Small intestine (tissue), 7 donors: ENCODE measurements around the gene SRRT. TPM values are rescaled to one million over a fixed set of nuclear protein-coding genes. Genes with fewer than 3 reads are reported as not detected.
A peak's percentile ranks its signal among the peaks of the same experiment; 100 is the strongest.

Source experiments
- DNase-seq, 2 donors: peaks; one replicate each; pipeline versions ENCODE4 v3.0.0 to v3.0.0-alpha.2; 2013
- FAIRE-seq: peaks from 2 replicates; lab custom pipeline; 2012; peaks lifted over from hg19 to GRCh38; lab: Jason Lieb, UNC
- H3K27ac ChIP-seq, 3 donors: one replicate each; pipeline ENCODE4 v1.5.1; 2013; ENCODE audit warnings: low read length in 2 of 3, mild to moderate bottlenecking in 2 of 3, control low read depth in 1 of 3, inconsistent platforms in 1 of 3, low read depth in 1 of 3, moderate library complexity in 1 of 3
- H3K27me3 ChIP-seq, 3 donors: one replicate each; pipeline ENCODE4 v1.6.1; 2013; ENCODE audit warnings: low read length in 3 of 3, inconsistent platforms in 1 of 3; ENCODE audit not compliant: control insufficient read depth in 3 of 3, insufficient read depth in 3 of 3
- H3K36me3 ChIP-seq, 3 donors: one replicate each; pipeline ENCODE4 v1.6.1; 2013; ENCODE audit warnings: low read length in 3 of 3, inconsistent platforms in 1 of 3, low read depth in 1 of 3, mild to moderate bottlenecking in 1 of 3, moderate library complexity in 1 of 3; ENCODE audit not compliant: control insufficient read depth in 3 of 3, insufficient read depth in 2 of 3
- H3K4me1 ChIP-seq, 3 donors: one replicate each; pipeline ENCODE4 v1.6.1; 2013; ENCODE audit warnings: low read length in 2 of 3, inconsistent platforms in 1 of 3, low read depth in 1 of 3, mild to moderate bottlenecking in 1 of 3, moderate library complexity in 1 of 3; ENCODE audit not compliant: control insufficient read depth in 3 of 3, insufficient read depth in 2 of 3
- H3K4me3 ChIP-seq, 3 donors: one replicate each; pipeline ENCODE4 v1.5.1; 2013; ENCODE audit warnings: low read length in 3 of 3, control low read depth in 1 of 3, inconsistent platforms in 1 of 3, low read depth in 1 of 3, mild to moderate bottlenecking in 1 of 3, moderate library complexity in 1 of 3
- H3K9me3 ChIP-seq, 2 donors: one replicate each; pipeline ENCODE4 v1.6.1; 2013; ENCODE audit warnings: low read depth in 1 of 2, low read length in 1 of 2; ENCODE audit not compliant: control insufficient read depth in 2 of 2, insufficient read depth in 1 of 2
- WGBS, 3 donors: extraction: QIAGEN DNeasy Blood & Tissue Kit; methylation state at CpG; one replicate each; pipeline ENCODE4 v1.1.7; 2013; 5-methylcytosine and 5-hydroxymethylcytosine counted together
- polyA plus RNA-seq, 4 donors: library from polyadenylated mRNA; stranded (reverse) in 3 of 4; unstranded in 1 of 4; fragments of 200-250 nt in 3 of 4; fragments of 120-200 nt in 1 of 4; gene quantifications; one replicate each; pipeline versions ENCODE4 v1.2.1 to v1.2.3, GENCODE V29; 2013
- donor health status: healthy with polysubstance abuse.
- donor health status: control.
- donor health status: control.
- donor health status: Bipolar disorder and iron deficiency.
- donor health status: healthy.

SRRT gene
- polyA plus RNA-seq, 4 donors = 77.1 to 113 (median 90.0) TPM

DNA sequence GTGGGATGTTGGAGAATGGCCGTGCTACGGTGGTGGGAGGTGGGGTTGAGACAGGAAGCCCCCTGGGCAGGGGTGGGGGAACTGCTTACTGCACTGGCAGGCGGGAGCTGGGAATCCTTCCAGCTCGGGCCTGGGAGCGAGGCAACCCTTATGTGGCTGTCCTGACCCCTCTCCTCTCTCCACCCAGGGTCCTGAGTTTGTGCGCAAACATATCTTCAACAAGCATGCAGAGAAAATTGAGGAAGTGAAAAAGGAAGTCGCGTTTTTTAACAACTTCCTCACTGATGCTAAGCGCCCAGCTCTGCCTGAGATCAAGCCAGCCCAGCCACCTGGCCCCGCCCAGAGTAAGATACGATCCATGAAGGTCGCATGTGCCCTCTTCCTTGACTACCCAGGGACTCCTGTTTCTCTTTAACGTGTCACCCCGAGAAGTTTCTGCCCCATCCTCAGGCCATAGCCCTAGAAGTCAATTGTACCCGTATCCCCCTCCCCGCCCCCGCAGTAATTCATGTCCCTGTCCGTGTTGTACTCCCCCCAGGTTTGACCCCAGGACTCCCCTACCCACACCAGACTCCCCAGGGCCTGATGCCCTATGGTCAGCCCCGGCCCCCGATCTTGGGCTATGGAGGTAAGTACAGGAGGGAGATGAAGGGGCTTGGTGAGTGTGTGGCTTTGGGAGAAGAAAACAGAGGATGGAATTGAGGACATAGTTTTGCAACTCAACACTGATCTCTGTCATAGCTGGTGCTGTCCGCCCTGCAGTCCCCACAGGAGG is 12.8 kb downstream of the SRRT start:
- Histone ChIP-seq H3K4me1 (peaks cover 0 to 38% (median 2%) of the 10 kb centered on the region in 3 donors), H3K27ac (peak overlapping the region; percentile 28 to 85 (median 81)), H3K27me3 (peaks cover 0 to 13% (median 0%) of the 10 kb centered on the region in 3 donors), H3K4me3 (peak overlapping the region in 1 of 3 donors; percentile 54), H3K9me3 (no peaks in the 10 kb centered on the region), H3K36me3 (peaks cover 24 to 71% (median 34%) of the 10 kb centered on the region in 3 donors)
- DNase-seq (peak in 1 of 2 donors; percentile 59), FAIRE-seq (no peak)
- 47 to 53% (median 48%) methylated on average over 21 of the region's 21 CpGs for WGBS, 3 donors

GRCh38 chr7:100888291-100888987 is 13.5 kb downstream of the SRRT start:
- FAIRE-seq (no peak), DNase-seq (peak; percentile 57 to 60)
- Histone ChIP-seq H3K27me3 (peaks cover 0 to 13% (median 0%) of the 10 kb centered on the region in 3 donors), H3K4me1 (peaks cover 0 to 38% (median 2%) of the 10 kb centered on the region in 3 donors), H3K36me3 (peaks cover 18 to 65% (median 28%) of the 10 kb centered on the region in 3 donors), H3K9me3 (no peaks in the 10 kb centered on the region), H3K27ac (peak overlapping the region; percentile 81 to 92 (median 91)), H3K4me3 (peak overlapping the region; percentile 30 to 66 (median 54))
- WGBS, 3 donors = 52 to 65% (median 57%) methylated on average over 18 of the region's 18 CpGs

DNA sequence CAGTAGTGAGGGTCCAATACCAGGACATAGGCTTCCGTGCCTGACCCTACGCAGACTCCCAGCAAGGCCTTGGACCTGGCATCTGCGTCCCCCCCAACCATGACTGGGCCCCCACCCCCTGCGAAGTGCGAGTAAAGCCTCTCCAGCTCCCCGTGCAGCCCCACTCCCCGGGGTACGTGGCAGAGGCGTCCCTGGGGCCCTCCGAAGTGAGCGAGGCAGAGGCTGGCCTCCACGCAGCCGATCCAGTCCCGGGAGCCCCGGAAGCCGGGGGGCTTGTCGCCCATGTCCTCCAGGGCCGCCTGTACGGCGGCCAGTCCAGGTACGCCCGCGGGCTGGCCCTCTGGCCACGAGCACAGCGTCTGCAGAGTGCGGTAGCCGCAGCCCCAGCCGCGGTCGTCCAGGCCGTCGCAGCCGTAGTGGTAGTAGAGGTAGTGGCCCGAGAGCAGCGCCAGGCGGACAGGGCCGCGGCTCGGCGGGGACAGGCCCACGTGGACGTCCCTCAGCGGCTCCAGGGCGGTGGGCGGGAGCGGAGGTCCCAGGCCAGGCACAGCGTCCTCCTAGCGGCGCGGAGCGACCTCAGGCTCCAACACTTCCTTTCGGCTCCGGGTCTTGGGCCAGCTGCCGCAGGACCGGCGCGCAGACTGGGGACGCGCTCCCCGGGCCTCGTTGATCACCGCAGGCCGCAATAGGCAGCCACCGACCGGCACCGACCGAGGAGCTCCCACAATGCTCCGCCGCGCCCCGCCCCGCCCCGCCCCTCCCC is 14.3 kb downstream of the SRRT start, which contains the start of gene UFSP1:
UFSP1 (minus strand) TSS at position 728 of the 763 bp plus-strand sequence; CDS start at position 284, 444 bp downstream.
- DNase-seq = no peak
- peak within 1 kb of the TSS; percentile 91 to 95 (median 92) for H3K27ac ChIP-seq
- H3K36me3 ChIP-seq = peaks cover 18 to 59% (median 24%) of the 10 kb centered on the region in 3 donors
- WGBS, 3 donors = 2 to 3% (median 3%) methylated on average over 42 to 73 of the region's 73 CpGs
- peak within 1 kb of the TSS; percentile 30 to 66 (median 61) for H3K4me3 ChIP-seq
- peaks cover 0 to 42% (median 2%) of the 10 kb centered on the region in 3 donors for H3K4me1 ChIP-seq
- H3K27me3 ChIP-seq = peaks cover 0 to 16% (median 0%) of the 10 kb centered on the region in 3 donors
- H3K9me3 ChIP-seq = no peaks in the 10 kb centered on the region
- no peak for FAIRE-seq

DNA sequence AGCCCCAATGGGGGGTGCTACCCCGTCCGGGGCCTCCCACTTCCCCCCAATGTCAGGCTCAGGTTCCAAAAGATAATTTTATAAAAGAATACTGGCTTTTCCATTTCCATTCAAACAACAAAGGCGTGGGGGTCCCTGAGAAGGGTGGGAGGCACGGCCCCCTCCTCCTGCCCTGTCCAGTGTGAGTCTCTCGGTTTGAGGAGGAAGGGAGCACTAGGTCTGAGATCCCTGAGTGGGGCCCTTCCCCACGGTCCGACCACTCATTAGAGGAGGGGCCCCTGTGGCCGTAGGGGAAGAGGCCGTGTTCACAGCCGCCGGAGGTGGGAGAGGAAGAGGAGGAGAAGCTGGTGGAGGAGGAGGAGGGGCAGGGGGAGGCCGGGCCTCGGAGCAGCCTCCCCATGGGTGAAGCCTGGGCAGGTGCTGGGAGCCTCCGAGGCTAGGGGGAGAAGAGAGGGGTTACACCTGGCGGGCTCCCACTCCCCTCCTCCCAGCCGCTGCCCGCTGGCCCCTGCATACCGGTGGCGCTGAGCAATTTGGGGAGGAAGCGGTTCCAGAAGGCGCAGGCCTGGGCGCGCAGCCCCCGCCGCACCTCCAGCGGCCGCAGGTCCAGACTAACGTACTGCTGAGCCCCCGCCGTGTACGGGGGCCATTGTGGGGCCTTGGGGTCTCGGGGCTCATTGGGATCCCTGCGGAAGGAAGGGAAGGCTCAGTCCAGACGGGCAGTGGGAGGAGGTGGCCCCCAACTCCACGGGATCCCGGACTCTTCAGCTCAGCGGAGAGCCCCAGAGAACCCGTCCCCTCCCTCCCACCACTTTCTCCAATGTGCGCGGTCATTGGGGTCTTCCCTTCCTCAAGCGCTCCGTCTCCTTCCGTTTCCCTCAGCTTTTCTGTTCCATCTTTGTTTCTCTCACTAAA is 16.0 kb downstream of the SRRT start:
- peaks cover 4 to 42% (median 11%) of the 10 kb centered on the region in 3 donors for H3K36me3 ChIP-seq
- no peaks in the 10 kb centered on the region for H3K9me3 ChIP-seq
- FAIRE-seq (no peak), DNase-seq (peak in 1 of 2 donors; percentile 39)
- peak overlapping the region in 2 of 3 donors; percentile 43 to 61 for H3K4me3 ChIP-seq
- H3K27me3 ChIP-seq = peaks cover 0 to 23% (median under 1%) of the 10 kb centered on the region in 3 donors
- peaks cover 0 to 45% (median 2%) of the 10 kb centered on the region in 3 donors for H3K4me1 ChIP-seq
- 19 to 45% (median 36%) methylated on average over 27 to 43 of the region's 43 CpGs for WGBS, 3 donors
- peak overlapping the region; percentile 42 to 95 (median 90) for H3K27ac ChIP-seq

GRCh38 chr7:100891568-100892247 is 16.8 kb downstream of the SRRT start:
- H3K36me3 ChIP-seq = peaks cover 4 to 34% (median 5%) of the 10 kb centered on the region in 3 donors
- peaks cover 0 to 31% (median 3%) of the 10 kb centered on the region in 3 donors for H3K27me3 ChIP-seq
- DNase-seq (no peak), FAIRE-seq (no peak)
- H3K9me3 ChIP-seq = no peaks in the 10 kb centered on the region
- 69 to 73% (median 71%) methylated on average over 8 of the region's 8 CpGs for WGBS, 3 donors
- peak overlapping the region in 1 of 3 donors; percentile 61 for H3K4me3 ChIP-seq
- peaks cover 0 to 52% (median 2%) of the 10 kb centered on the region in 3 donors for H3K4me1 ChIP-seq
- no peak overlapping the region for H3K27ac ChIP-seq

DNA sequence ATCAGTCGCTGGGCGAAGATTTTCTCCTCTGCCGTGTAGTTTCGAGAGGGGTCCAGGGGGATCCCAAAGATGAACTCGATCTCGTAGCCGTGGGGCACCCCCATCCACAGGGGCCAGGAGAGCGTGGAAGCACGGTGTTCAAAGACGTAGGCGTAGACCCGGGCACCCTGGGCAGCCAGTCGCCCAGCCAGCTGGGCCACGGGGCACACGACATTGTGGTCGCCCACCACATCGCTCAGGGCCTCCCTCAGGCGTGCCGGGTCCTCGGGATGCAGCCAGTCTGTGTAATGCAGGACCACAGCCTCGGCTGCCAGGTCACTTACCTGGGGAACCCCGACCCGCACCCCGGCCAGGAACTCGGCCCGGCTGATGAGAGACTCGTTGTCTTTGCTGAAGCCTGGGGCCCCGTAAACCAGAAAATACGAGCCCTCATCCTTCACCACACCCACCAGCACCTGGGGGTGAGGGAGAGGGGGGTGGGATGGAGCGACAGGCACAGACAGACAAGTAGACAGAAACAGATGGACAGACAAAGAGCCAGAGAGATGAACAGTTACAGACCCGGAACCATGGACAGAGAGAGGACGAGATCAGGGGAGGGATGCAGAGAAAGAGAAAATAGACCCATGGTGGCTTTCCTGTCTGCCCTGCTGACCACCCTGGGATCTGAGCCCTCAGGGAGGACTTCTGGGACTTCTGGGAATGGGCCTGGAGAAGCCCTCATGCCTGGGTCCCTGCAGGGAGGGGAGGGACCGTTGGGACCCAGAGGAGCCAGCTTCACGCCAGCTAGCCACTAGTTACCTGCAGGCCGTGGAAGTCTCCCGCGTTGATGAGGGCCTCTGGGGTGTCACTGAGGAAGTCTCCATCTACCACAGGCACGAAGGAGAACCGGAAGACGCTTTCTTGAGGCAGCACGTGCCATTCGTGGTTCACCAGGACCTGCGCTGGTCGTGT is 17.7 kb downstream of the SRRT start:
- DNase-seq = no peak
- peaks cover 0 to 53% (median 2%) of the 10 kb centered on the region in 3 donors for H3K4me1 ChIP-seq

More for the DNA sequence above, 17.7 kb downstream of the SRRT start:
- WGBS, 3 donors = 84 to 90% (median 88%) methylated on average over 40 to 44 of the region's 44 CpGs
- Histone ChIP-seq H3K27ac (no peak overlapping the region), H3K4me3 (no peak overlapping the region), H3K27me3 (peaks cover 0 to 31% (median 3%) of the 10 kb centered on the region in 3 donors), H3K36me3 (peaks cover 0 to 25% (median 0%) of the 10 kb centered on the region in 3 donors), H3K9me3 (no peaks in the 10 kb centered on the region)
- no peak for FAIRE-seq
